Fibroblast of the aortic adventitia (primary cell): Measurements from ENCODE around the gene PRDM15. TPM values are rescaled to one million over a fixed set of nuclear protein-coding genes. Genes with fewer than 3 reads are reported as not detected.

Experiments
- DNase-seq: peaks from one replicate; pipeline ENCODE4 v3.0.0-alpha.2; 2010; ENCODE audit warnings: low read depth
- H3K4me3 ChIP-seq: 2 replicates; pipeline ENCODE4 v1.5.1; 2011; ENCODE audit warnings: low read depth, mild to moderate bottlenecking, control low read depth, low read length, moderate library complexity
- total RNA-seq: library from RNA; depleted of rRNA; stranded (reverse); fragments of >200 nt; gene quantifications from 2 replicates; pipeline ENCODE4 v1.2.3, GENCODE V29; 2012; ENCODE audit warnings: low replicate concordance
- TF ChIP-seq, protein P1 (sequence below): IDR thresholded peaks from 2 replicates; pipeline ENCODE4 v1.5.1; 2011; ENCODE audit warnings: mild to moderate bottlenecking, low read length, control low read depth, inconsistent platforms; ENCODE audit not compliant: insufficient read depth

The PRDM15 gene
- total RNA-seq, 1 donor = 4.7 TPM

DNA sequence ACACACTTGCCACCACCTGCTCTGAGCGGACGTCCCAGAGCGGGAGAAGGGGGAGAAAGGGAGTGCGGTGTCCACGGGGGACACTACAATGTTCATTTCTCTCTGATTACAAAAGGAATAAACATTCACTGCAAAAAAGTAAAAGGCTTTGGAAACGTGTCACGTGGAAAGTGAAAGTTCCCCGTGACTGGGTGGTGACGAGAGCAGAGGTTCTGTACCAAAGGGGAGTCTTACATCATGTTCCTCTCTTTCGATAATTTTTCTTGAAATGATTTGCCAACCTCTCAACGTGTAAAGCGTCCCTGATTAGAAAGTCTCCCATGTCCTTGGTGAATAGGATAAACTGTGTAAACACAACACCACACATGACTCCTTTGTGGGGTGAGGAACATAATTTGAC, 22.0 kb upstream of the PRDM15 start:
- TF ChIP-seq, protein P1, sequence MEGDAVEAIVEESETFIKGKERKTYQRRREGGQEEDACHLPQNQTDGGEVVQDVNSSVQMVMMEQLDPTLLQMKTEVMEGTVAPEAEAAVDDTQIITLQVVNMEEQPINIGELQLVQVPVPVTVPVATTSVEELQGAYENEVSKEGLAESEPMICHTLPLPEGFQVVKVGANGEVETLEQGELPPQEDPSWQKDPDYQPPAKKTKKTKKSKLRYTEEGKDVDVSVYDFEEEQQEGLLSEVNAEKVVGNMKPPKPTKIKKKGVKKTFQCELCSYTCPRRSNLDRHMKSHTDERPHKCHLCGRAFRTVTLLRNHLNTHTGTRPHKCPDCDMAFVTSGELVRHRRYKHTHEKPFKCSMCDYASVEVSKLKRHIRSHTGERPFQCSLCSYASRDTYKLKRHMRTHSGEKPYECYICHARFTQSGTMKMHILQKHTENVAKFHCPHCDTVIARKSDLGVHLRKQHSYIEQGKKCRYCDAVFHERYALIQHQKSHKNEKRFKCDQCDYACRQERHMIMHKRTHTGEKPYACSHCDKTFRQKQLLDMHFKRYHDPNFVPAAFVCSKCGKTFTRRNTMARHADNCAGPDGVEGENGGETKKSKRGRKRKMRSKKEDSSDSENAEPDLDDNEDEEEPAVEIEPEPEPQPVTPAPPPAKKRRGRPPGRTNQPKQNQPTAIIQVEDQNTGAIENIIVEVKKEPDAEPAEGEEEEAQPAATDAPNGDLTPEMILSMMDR = no peak
- H3K4me3 ChIP-seq = no peak overlapping the region
- no peak for DNase-seq

GRCh38 chr21:41900401-41900800, 21.3 kb upstream of the PRDM15 start:
- H3K4me3 ChIP-seq = no peak overlapping the region
- TF ChIP-seq, protein P1 = no peak
- no peak for DNase-seq

DNA sequence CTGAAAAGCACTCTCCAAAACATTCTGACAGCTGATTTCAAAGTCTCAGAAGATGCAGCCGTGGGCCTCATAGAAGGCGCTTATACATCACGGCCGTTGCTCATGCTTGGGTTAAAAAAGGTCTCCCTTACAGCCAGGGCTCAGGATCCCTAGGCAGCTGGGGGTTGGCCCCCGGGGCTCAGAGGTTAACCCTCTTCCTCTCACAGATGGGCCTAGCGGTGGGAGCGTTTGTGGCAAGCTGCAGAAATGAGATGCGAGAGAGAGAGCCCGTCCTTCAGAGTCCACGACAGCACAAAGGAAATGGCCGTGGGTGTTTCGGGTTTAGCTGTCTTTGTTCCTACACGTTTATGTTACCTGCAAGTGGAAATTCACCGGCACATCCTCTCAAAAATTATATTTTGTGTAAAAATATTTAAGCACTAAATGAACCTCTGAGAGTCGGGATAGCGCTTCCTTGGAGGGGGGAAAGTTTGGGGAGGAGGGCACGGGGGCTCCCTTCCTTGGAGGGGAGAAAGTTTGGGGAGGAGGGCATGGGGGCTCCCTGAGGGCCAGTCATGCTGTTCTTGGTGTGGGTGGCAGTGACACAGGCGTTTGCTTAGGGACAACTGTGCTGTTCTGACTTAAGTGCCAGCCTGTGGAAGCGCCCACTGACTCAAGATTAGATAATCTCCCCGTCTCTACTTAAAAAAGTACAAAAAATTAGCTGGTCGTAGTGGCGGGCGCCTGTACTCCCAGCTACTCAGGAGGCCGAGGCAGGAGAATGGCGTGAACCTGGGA, 20.5 kb upstream of the PRDM15 start:
- H3K4me3 ChIP-seq = no peak overlapping the region
- TF ChIP-seq, protein P1 = no peak
- no peak for DNase-seq

DNA sequence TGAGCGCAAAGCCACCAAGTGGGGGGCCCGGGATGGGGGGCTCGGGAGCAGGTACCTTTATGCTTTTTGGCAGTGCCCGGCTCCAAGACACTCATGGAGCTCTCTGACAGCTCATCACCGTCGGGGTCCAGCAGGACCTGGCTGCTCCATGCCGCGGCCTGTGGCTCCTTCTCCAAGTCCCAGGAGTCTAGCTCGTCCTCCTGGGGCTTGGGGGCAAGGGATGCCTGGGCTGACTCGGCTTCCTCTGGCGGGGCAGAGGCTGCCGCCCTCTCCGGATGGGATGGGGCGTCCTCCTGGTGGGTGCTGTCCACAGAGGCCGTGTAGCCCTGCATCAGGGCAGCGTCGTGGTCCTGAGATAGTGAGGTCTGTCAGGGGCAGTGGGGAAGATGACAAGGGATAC, 19.9 kb upstream of the PRDM15 start:
- DNase-seq = no peak
- TF ChIP-seq, protein P1 = no peak
- no peak overlapping the region for H3K4me3 ChIP-seq

DNA sequence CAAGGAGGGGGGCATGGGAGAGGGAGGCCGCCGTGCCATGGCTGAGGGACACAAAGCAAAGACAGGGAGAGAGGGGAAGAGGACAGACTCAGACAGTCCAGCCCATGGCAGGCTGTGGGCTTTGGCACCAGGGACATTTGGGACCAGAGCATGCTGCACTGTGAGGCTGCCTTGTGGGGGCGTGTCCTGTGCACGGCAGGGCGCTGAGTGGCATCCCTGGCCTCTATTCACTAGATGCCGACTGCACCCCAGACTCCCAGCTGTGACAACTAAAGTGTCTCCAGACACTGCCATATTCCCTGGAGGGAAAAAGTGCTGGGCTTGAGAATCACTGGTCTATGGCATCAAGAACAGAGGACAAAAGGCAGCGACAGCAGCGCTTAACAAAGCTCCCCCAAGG, 18.6 kb upstream of the PRDM15 start:
- TF ChIP-seq, protein P1 = no peak
- no peak for DNase-seq

GRCh38 chr21:41897047-41897669, 18.0 kb upstream of the PRDM15 start:
- H3K4me3 ChIP-seq = no peak overlapping the region
- no peak for DNase-seq
- TF ChIP-seq, protein P1 = no peak

More for the DNA sequence above, 18.6 kb upstream of the PRDM15 start:
- no peak overlapping the region for H3K4me3 ChIP-seq
